Measurements from ENCODE around the gene HSPA5.

DNA sequence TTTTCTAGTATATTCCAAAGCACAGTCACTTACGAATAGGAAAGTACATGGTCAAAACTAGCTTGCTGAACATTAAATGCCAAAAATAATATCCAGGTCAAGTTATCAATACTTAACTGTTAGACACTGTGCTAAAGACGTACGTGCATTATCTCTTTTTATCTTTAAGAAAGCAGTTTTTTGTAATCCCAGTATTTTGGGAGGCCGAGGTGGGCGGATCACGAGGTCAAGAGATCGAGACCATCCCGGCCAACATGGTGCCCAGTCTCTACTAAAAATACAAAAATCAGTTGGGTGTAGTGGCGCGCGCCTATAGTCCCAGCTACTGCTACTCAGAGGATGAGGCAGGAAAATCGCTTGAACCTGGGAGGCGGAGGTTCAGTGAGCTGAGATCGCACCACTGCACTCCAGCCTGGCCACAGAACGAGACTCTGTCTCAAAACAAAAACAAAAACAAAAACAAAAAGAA, 2.7 kb upstream of the HSPA5 start:
- TF ChIP-seq, protein P1, sequence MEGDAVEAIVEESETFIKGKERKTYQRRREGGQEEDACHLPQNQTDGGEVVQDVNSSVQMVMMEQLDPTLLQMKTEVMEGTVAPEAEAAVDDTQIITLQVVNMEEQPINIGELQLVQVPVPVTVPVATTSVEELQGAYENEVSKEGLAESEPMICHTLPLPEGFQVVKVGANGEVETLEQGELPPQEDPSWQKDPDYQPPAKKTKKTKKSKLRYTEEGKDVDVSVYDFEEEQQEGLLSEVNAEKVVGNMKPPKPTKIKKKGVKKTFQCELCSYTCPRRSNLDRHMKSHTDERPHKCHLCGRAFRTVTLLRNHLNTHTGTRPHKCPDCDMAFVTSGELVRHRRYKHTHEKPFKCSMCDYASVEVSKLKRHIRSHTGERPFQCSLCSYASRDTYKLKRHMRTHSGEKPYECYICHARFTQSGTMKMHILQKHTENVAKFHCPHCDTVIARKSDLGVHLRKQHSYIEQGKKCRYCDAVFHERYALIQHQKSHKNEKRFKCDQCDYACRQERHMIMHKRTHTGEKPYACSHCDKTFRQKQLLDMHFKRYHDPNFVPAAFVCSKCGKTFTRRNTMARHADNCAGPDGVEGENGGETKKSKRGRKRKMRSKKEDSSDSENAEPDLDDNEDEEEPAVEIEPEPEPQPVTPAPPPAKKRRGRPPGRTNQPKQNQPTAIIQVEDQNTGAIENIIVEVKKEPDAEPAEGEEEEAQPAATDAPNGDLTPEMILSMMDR (IDR thresholded peaks at IDR 0.05 in 4 of 5, conservative IDR thresholded peaks at IDR 0.05 in 1 of 5), result no peak
- TF ChIP-seq POLR2A (IDR thresholded peaks at IDR 0.05), result no peak

Measured in gastrocnemius medialis (tissue), 4 donors.